NCI-H2227 (cell line): ENCODE measurements around the gene CALCOCO1.
"Not testable (repeated sequence)": the region's sequence is repeated elsewhere in the genome, so short reads cannot be mapped to it uniquely, and the experiment has no call there.

ENCODE experiments used
- DNase-seq: peaks from one replicate; lab custom pipeline; 2025; ENCODE audit not compliant: unreplicated experiment; lab: John Stamatoyannopoulos, UW

The CALCOCO1 gene

DNA sequence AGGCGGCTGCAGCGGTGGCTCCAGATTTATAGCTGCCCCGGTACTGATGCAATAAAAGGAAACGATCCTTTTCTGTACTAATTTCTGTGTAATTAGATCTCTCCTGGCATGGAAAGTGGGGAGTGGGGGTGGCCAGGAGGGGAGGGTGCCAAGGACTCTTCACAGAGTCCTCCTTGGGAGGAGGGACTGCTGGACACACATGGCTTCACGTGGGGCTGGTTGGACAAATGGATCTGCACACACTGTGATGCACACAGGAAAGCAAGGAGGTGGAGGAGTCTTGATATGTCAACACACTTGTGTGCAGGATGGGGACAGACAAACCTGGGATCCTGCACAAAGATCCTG lies 27.6 kb downstream of the CALCOCO1 start:
- DNase-seq: no peak

DNA sequence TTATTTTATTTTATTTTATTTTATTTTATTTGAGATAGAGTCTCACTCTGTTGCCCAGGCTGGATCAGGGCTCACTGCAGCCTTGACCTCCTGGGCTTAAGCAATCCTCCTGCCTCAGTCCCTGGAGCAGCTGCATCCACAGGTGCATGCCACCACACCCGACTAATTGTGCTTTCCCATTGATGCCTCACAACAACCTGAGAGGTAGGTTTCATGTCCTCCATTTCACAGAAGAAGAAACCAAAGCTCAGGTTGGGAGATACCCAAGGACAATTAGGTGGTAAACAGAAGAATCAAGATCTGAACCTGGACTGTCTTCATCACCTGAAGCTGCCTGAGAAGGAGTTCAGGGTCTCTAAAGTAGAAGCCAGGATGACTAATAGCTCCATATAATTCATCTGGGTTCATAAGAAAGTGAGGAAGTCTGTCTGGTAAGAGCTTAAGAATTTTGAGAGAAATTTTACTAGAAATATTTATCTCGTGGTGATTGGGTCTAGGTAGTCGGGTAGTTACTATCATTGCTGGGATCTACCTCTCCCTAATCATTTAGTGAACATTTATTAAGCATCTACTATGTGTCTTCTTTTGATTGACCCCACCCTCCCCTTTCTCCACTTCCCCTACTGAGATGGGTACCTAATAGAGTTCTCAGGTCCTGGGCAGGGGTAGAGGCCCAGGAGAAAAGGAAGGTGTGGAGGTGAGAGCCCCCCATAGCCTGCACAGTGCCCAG lies 28.1 kb downstream of the CALCOCO1 start:
- DNase-seq: no peak

DNA sequence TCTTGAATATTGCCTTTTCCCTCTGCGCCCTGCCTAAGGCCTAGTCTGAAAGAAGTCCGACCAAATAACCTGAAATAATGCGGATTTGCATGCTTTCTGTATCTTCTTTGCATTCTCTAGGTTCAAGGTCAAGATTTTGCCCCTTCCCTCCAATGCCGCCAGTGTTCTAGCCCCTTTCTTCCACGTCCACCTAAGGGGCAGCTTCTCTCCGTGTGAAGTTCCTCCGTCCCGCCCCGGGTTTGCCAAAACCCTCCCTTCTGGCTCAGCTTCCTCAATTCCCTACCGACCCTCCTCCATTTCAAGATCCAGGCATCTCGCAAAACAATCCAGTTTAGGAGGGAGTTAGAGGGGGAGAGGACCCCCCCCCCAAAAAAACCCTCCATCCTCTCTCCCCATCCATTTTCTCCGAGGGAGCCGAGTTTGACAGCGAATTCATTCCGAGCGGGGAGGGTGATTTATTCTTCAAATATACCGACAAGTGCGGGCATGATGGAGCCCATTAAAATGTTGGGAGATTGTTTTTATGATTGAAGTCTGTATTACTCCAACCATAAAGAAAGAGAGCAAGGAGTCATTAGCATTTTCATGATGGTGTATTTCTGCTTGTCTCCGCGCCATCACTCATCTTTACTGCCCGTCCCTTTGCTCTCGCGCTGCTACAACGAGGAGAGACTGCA lies 30.5 kb downstream of the CALCOCO1 start:
- DNase-seq: no peak

DNA sequence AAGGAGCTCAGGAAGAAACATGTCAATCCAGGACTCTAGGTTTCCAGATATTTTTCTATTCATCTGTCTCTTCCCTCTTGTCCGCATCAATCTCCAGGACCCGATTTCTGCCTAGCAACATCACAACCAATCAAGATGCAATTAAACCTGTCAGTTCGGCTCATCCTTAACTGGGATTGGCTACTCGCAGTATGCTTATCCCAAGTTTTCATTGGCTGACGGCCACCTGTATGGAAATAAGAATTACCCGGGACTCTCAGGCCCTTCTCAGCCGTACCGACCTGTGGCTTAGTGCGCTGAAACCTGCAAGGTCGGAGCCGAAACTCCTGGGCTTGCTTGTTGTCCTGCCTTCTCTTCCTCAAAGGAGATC lies 31.0 kb downstream of the CALCOCO1 start:
- DNase-seq: peak; percentile 87

- peak; percentile 70 for DNase-seq
Observed at GRCh38 chr12:53695152-53696145, 31.8 kb downstream of the CALCOCO1 start.

DNA sequence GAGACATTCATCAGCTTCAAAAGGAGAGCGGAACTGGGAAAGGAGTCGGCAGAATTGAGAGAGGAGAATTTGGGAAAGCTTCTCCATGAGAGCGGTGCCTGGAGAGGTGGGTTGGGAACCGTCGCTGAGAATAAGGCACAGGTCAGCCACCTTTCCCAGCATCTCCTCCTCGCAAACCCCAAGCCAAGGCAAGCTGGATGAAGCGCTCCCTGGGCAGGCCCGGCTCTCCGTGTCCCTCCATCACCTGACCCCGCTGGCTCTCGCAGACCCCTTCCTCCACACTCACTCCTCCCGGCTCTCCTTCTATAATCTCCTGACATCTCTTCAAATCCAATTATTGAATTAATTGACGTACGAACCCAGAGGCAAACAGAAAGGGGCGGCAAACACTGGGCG lies 32.5 kb downstream of the CALCOCO1 start:
- peak; percentile 34 for DNase-seq

DNA sequence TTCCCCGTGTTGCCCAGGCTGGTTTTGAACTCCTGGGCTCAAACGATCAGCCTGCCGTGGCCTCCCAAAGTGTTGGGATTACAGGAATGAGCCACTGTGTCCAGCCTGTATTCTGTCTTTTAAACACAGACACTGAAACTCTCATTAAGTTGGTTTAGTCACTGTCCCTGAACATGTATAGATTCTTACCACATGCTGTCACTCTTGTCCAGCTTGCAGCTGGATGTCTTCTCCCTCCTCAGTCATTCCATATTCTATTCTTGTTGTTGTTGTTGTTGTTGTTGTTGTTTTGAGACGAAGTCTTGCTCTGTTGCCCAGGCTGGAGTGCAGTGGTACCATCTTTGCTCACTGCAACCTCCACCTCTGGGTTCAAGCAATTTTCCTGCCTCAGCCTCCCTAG lies 39.1 kb downstream of the CALCOCO1 start:
- no peak for DNase-seq

DNA sequence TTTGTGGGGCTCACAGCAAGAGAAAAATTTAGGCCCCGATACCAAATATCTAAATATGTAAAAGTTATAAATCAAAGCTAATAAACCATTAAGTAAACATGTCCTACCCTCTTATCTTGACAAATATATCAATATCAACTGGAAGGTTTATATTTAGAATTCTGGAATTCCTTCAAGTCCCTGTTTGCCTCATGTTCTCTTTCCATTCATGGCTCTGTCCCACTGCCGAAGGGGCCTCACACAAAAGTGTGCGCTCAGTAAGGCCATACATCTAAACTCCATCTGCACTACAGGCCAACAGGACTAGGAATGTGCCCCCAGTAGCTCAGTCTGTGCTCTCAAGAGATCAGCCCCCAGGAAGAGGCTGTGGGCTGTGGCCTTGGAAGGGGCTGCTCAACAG lies 40.8 kb downstream of the CALCOCO1 start:
- no peak for DNase-seq

GRCh38 chr12:53684654-53685220 lies 42.5 kb downstream of the CALCOCO1 start:
- no peak for DNase-seq

DNA sequence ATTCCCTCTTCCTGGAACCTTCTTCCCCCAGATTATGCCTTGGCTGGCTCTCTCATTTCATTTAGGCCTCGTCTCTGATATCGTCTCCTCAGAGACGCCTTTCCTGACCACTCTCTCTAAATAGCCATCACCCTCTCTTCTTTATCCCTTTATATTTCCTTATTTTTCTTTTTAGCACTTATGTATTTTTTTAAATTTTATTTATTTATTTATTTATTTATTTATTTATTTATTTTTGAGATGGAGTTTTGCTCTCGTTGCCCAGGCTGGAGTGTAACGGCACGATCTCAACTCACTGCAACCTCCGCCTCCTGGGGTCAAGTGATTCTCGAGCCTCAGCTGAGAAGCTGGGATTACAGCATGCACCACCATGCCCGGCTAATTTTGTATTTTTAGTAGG lies 43.3 kb downstream of the CALCOCO1 start:
- DNase-seq: no peak

- no peak for DNase-seq
Observed at GRCh38 chr12:53683494-53683893, 43.8 kb downstream of the CALCOCO1 start.

- not testable (repeated sequence) for DNase-seq
Observed at GRCh38 chr12:53680061-53680460, 47.2 kb downstream of the CALCOCO1 start.

GRCh38 chr12:53677800-53678148 lies 49.5 kb downstream of the CALCOCO1 start:
- DNase-seq: peak; percentile 15

DNA sequence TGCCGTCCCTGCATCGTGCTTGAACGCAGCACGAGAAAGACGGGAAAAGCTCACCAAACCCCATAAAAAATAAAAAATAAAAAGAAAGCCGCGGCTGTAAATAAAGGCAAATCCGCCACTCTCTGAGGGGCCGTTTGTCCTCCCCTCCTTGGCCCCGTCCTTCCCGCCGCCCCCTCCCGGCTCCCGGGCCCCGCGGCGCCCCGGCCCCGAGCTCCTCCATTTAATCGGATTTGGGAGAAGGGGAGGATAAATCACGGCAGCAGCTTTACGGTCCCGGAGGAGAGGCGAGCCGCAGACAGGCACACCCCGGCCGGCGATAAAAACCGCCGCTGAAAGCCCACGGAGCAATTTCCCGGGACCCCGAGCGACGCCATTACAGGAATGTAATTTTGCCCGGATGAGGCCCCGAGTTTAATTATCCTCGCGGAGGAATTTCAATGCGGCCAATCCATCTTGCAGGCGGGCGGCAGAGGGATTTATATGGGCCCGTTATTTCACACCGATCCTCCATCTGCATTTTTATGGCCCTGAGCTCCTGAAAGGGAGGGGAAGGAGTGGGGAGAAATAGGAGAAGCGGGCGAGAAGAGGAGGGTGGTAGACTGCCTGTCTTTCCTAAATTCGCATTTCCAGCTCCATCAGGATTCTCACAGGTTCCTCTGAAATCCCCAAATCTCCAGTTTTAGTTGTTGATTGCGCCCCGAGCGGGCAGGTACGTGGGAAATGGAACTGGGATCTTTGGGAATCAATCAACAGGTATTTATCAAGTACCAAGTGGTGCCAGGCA lies 50.0 kb downstream of the CALCOCO1 start:
- DNase-seq: peak; percentile 44

GRCh38 chr12:53676656-53677015 lies 50.6 kb downstream of the CALCOCO1 start:
- DNase-seq: peak; percentile 52

GRCh38 chr12:53675701-53676607 lies 51.3 kb downstream of the CALCOCO1 start, which contains the start of gene ATP5MC2:
Gene ATP5MC2, minus strand, starts transcription at chr12:53676083. Its CDS starts 3,469 bp downstream, at chr12:53672614.
- DNase-seq: peak; percentile 96

DNA sequence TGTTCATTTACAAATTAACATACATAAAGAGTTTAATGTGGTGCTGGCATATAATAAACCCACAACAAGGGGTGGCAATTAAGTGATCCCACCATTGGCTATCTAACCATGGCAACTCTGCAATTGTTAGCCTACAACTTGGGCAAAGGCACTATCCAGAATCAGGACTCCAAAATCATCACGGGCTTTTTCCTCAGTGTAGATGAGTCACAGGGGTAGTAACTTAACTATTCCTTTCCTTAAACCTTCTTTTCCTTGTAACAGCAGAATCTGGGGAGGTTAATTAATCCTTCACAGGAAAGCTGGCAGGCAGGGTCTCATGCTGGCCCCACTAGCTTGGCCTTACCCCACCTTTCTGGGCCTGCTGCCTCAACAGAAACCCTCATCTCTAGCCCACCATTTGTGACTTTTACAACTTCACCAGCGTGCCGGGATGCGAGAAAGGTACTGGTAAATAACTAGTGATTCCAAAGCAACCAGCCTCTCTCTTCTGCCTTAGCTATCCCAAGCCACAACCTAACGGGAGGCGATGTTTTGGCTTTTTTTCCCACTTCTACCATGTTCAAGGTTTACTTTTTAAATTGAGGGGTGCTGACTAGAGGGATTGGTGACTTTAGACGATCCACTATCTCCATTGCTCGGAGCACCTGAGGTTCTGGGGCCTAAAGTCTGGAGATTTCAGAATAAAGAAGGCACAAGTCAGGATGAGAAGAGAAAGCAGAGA lies 52.1 kb downstream of the CALCOCO1 start:
- no peak for DNase-seq

GRCh38 chr12:53670971-53671370 lies 56.3 kb downstream of the CALCOCO1 start:
- no peak for DNase-seq

- DNase-seq: no peak
Observed at GRCh38 chr12:53670308-53670707, 56.9 kb downstream of the CALCOCO1 start.
